Stimulated activated CD4-positive, alpha-beta T cell treated with anti-CD3 and anti-CD28 coated beads, Interleukin-12 subunit alpha, Interleukin-12 subunit beta, amount 100 ng/mL, for 4 hours (primary cell): Measurements from ENCODE around the gene KSR1.
"Not testable (repeated sequence)": the region's sequence is repeated elsewhere in the genome, so short reads cannot be mapped to it uniquely, and the experiment has no call there.

Experiments used
- DNase-seq: peaks from one replicate; pipeline ENCODE4 v3.0.0-alpha.2; 2020

Gene KSR1

DNA sequence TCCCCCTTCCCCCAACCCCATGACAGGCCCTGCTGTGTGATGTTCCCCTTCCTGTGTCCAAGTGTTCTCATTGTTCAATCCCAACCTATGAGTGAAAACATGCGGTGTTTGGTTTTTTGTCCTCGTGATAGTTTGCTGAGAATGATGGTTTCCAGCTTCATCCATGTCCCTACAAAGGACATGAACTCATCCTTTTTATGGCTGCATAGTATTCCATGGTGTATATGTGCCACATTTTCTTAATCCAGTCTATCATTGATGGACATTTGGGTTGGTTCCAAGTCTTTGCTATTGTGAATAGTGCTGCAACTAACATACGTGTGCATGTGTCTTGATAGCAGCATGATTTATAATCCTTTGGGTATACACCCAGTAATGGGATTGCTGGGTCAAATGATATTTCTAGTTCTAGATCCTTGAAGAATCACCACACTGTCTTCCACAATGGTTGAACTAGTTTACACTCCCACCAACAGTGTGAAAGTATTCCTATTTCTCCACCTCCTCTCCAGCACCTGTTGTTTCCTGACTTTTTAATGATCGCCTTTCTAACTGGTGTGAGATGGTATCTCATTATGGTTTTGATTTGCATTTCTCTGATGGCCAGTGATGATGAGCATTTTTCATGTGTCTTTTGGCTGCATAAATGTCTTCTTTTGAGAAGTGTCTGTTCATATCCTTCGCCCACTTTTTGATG is 28.9 kb upstream of the KSR1 start:
- DNase-seq = not testable (repeated sequence)

GRCh38 chr17:27428781-27429505 is 27.3 kb upstream of the KSR1 start:
- no peak for DNase-seq

DNA sequence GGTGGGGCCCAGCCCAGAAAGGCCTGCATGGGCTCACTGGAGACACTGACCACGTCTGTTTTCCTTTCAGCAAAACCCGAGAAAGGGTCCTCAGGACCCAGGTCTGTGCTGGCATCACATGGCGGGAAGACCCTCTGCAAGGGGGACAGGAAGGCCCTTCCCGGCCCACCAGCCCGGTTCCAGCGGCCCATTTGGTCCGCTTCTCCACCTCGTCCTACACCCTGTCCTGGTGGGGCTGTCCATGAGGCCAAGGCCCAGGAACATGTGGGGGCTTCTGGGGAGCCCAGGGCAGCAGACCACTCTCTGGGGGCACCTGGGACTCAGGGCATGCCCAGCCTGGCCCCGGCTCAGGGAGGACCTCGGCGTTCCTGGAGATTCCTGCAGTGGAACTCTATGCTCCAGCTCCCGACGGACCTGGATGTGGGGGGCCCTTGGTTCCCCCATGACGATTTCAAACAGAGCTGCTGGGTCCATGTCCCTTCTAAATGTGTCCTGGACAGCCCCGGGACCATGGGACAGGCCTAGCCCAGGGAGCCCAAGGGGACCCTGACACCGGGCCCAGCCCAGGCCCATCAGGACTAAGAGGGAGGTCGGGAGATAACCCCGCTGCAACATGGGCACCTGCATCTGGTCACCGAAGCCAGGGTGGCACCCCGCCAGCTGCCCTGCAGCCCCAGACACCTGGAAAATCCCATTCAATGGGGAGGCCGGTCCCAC is 26.4 kb upstream of the KSR1 start:
- DNase-seq = no peak

- no peak for DNase-seq
Measured at GRCh38 chr17:27430383-27430840, 25.8 kb upstream of the KSR1 start.

DNA sequence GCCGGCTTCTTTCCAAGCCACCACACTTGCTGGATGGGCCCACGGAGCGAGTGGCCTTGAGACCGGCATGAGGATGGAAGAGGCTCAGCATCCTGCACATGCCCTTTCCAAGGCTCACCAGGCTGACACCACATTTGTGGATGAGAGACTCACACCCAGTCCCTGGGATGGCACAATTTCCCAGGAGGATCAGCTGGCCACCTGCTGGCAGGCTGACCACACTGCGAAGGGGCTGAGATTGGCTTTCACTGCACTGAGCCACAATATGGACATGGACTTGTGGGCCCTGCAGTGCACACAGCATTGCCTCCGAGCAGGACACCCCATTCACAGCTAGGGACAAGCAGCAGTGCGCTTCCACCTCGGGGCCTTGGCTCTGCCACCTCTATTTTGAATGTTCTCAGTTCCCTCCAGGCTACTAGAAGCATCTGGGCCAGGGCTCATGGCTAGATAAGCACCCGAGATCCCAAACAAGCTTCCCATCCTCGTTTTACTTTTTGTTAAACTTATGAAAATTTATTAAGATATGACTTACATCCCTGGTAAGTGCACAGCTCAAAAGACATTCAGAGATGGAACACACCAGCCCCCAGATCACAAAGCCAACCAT is 25.3 kb upstream of the KSR1 start:
- DNase-seq = no peak

GRCh38 chr17:27433521-27433920 is 22.7 kb upstream of the KSR1 start:
- DNase-seq = no peak

GRCh38 chr17:27435431-27436070 is 20.7 kb upstream of the KSR1 start:
- DNase-seq = not testable (repeated sequence)

DNA sequence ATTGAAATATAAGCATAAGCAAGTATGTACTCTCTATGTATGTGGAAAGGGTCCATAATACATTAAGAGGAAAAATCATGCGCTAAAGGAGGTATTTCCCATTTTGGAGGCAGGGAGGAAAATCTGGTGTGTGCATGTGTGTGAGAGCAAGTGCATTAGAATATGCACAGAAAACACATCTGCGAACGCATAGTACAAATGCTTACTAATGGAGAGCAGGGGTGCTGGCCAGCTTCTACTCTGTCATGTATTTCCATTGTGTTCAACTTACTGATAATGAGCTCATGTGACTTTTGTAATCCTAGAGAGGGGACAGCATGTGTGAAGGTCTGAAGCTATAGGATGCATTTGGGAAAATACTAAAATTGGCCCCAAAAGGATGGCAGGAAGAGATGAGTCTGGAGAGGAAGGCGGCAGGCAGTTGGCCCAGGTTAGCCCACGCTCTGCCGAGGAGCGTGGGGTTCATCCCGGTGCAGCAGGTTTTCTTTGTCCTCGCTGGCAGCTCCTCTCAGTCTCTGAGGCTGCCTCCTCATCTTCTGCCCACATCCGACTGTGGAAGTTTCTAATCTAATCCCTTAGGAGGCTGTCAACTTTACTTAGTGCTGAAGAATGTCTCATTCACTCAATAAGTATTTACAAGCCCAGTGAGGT is 17.8 kb upstream of the KSR1 start:
- DNase-seq = no peak

GRCh38 chr17:27439342-27439741 is 16.9 kb upstream of the KSR1 start:
- DNase-seq = no peak

- DNase-seq = no peak
Measured at GRCh38 chr17:27442702-27443101, 13.5 kb upstream of the KSR1 start.

- no peak for DNase-seq
Measured at GRCh38 chr17:27443491-27443890, 12.8 kb upstream of the KSR1 start.

GRCh38 chr17:27445971-27446370 is 10.3 kb upstream of the KSR1 start:
- DNase-seq = no peak

DNA sequence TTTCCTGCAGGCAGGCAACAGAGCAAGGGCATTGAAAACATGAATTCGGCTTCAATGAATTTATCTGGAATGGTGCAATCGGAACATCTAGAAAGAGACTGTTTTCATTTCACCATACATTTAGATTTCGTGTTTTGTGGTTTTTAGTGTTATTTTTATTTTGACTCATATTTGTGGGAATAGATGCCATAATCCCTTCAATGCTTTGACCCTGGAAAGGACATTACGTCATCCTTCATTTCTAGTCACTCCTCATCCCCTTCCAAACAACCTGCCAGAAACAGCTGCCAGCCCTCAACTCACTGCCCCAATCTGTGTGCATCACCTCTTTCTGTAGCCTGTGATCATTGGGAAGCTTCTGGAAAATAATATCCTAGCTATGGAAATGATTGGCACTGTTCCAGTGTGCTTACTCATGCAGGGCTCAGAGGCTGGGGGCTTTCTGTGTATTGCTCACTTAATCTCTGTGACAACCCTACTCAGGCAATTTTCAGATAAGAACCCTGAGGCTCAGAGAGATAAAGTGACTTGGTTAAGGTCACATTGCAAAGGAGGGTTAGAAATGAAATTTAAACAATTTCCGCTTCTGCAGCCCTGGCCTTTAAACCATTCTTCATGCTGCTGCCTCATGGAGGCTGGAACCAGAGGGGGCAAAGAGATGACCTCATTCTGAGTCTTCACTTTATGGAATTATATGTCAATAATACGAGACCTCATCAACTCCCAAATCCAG is 9.5 kb upstream of the KSR1 start:
- DNase-seq = no peak

GRCh38 chr17:27448534-27448933 is 7.7 kb upstream of the KSR1 start:
- not testable (repeated sequence) for DNase-seq

DNA sequence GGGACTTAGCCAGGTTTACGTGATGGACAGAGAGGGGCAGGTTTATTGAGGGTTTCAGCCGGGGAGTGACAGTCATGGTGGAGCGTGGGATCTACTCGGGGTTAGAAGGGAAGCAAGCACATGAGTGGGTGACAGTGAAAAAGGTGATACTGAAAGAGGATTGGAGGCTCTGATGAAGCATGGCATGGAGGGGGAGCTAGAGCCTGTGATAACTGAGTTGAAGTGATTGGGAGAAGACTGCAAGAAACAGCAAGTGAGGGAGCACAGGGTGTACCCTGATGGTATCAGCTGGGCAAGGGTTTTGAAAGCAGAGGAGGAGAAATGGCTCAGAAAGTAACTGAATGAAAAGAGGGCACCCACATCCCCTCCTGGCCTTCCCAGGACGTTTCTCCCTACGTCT is 6.7 kb upstream of the KSR1 start:
- DNase-seq = no peak

GRCh38 chr17:27449988-27450387 is 6.3 kb upstream of the KSR1 start:
- no peak for DNase-seq

DNA sequence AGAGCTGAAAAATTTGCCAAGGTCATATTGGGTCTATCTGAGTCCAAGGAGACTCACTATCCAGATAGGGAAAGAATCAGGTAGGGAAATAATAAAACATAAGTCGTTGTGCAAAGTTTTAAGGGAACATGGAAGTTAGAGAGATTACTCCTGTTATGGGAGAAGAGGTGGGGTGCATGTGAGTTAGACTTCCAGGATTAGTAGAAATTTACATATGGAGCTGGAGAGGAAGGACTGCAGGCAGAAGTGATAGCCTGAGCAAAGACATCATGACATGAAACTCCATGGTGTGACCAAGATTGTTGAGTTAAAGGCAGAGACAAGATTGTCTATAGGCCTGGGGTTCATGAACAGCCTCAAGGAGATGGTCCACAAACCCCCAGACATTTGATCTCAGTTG is 5.8 kb upstream of the KSR1 start:
- no peak for DNase-seq

DNA sequence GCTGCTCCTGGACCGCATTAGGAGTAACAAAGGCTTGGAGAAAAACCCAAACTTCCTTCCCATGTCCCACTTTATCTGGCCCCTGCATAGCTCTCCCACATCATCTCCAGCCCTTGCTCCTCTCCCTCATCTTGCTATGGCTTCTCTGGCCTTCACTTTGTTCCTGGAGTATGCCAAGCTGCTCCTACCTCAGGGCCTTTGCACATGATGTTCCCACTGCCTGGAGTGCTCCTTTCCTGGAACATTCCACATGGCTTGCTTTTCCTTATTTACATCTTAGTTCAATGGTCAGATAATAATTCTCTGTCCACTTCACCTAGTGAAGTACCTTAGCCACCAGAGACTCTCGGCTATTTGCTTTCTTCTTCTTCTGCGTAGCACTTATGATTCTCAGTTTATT is 4.3 kb upstream of the KSR1 start:
- DNase-seq = no peak

DNA sequence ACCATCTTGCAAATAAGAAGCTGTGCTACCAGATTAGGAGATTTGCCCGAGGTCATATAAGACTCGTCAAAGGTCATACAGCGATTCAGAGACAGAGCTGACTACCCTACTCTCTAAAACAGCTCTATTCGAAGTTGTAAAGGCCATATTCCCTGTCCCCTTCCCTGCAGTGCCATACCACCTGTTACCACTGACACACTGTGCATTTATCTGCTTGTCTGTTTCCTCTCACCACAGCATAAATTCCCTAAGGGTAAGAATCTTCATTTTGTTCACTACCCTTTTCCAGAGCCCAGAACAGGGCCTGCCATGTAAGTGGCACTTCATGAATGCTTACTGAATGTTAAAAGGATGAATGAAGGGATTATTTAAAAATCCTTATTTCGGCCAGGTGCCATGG is 3.4 kb upstream of the KSR1 start:
- no peak for DNase-seq

GRCh38 chr17:27453471-27453870 is 2.8 kb upstream of the KSR1 start:
- DNase-seq = no peak

- no peak for DNase-seq
Measured at GRCh38 chr17:27454089-27454488, 2.2 kb upstream of the KSR1 start.
